ENCODE data around the gene ABLIM1. TPM values are rescaled to one million over a fixed set of nuclear protein-coding genes. Genes with fewer than 3 reads are reported as not detected.

ABLIM1 gene
- total RNA-seq, 1 experiment from 2014 or later: 28.2 TPM

DNA sequence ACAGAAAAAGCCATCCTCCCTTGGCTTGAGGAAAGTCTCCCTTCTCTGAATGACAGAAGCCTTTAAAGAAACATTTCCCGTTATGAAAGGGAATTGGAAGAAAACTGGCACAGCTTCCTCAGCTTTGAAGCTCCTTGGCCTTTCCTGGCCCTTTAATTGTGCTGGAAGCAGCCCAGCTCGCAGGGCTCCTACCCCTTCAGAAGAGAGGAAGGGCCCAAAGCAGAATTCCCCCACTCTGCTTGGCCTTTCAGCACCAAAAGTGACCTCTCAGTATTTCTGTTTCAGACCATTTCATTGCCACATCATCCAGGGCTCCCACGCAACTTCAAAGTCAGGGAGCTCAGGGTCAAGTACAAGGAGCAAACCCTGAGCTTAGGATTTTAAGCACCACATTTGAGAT is 258.0 kb downstream of the ABLIM1 start:
- DNase-seq (ENCODE audit: extremely low read depth, low read depth): no peak

GRCh38 chr10:114399576-114399975 is 258.5 kb downstream of the ABLIM1 start:
- DNase-seq (ENCODE audit: extremely low read depth, low read depth): no peak

DNA sequence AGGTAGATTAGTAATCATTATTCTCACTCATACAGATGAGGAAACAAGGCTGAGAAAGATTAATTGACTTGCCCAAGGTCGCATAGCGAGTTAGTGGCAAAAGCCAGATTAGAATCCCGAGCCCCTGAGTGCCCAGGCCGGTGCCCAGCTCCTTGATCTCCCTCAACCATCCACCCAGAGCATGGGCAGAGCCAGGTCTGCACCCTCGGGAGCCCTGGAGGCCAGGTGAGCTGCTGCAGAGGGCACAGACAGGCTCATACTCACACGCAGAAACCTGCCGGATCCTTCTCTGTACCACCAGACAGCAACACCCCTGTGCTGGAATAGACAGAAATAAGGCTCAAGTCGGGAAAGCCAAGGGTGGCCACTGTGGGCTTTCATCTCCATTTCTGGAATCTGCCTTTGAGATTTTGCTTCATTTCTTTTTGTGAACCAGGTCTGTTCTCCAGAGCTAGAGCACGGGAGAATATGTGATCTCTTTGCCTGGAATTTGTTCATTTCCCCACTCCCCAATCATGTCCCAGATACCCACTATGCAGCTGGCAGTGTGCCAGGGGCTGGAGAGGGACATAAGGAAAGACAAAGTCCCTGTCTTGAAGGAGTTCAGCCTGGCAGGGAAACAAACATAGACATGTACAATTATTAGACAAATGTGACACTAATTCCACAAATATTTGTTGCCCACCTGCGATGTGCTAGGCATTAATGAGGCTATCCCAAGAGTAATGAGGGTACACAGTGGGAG is 259.3 kb downstream of the ABLIM1 start:
- no peak for DNase-seq (ENCODE audit: extremely low read depth, low read depth)

DNA sequence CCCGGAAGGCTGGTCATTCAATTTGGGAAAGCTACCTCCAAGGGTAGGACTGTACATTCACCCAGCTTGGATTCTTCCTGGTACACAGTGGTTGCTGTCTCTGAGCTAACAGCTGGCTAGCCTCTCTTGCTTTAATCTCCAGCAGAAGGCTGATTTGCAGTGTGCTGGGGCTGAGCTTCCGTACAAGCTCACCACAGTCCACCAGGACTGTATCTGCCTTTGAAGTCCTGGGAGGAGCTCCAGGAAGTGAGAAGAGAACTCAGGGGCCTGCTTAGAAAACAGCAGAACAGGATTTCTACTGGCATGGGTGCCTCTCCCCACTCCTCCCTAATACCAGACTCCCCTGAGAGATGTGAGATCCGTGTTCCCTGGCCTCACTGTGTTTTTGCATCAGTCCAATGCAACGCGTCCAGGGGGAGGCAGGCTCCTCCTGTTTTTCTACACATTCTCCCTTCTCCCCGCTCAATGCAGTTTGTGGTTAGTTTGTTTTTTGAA is 260.4 kb downstream of the ABLIM1 start:
- no peak for DNase-seq (ENCODE audit: extremely low read depth, low read depth)

GRCh38 chr10:114396464-114396863 is 261.6 kb downstream of the ABLIM1 start:
- DNase-seq (ENCODE audit: extremely low read depth, low read depth): no peak

GRCh38 chr10:114395366-114396022 is 262.6 kb downstream of the ABLIM1 start:
- no peak for DNase-seq (ENCODE audit: extremely low read depth, low read depth)

GRCh38 chr10:114394531-114394930 is 263.5 kb downstream of the ABLIM1 start:
- no peak for DNase-seq (ENCODE audit: extremely low read depth, low read depth)

DNA sequence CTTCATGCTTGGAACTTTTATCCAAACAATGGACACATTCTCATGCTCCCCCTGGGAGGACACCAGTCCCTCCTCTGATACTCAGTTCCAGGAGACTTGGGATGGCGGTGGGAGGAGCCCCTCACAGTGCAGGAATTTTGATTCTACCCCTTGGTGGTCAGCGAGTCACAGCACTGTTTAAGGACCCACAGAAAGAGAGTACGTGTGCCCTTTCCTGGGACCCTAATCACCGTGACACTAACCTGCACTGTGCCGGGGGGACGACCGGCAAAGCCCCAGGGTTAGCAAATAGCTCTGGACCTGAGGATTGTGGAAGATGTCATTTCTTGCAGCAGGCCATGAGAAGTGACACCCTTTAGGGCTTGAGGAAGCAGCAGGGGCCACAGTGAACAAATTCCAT is 264.2 kb downstream of the ABLIM1 start:
- DNase-seq (ENCODE audit: extremely low read depth, low read depth): no peak

GRCh38 chr10:114393482-114393881 is 264.6 kb downstream of the ABLIM1 start:
- no peak for DNase-seq (ENCODE audit: extremely low read depth, low read depth)

DNA sequence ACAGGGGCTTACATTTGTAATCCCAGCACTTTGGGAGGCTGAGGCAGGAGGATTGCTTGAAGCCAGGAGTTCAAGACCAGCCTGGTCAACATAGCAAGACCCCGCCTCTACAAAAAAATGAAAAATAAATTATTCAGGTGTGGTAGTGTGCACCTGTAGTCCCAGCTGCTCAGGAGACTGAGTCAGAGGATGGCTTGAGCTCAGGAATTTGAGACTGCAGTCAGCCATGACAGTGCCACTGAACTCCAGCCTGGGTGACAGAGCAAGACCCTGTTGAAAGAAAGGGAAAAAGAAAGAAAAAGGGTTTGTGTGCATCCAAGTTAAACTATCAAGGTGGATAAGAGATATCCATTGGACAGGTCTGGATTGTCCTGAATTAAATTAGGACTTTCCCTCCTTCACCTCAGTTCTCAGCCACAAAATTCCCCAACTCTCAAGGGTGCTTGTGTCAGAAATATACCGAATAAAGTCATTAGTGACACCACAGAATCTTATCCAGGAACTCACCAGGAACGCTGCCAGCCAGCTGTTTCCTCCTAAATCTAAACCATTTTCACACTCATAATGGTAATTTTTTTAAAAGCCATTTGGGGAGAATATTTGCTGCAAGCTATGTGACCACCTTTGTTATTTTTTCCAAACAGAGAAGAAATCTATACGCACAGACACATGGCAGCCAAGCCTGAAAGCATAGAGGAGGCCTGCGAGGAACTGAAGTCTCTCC is 265.8 kb downstream of the ABLIM1 start:
- DNase-seq (ENCODE audit: extremely low read depth, low read depth): no peak

DNA sequence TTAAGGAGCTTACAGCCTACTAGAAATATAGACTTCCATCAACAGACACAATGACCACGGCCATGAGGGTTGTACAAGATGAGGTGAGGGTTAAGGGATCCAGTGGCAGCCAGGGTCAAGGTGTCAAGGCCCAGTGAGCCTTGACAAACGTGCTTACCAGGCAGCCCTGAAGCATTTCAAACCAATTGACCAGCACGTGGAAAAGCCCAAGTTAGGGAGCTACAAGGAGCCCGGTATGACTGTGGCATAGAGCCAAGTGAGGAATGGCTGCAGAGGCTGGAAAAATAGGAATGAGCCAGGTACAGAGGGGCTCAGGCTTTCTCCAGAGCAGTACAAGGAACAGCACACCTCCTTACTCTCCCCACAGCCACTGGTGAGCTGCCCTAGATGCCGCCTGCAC is 266.5 kb downstream of the ABLIM1 start:
- DNase-seq (ENCODE audit: extremely low read depth, low read depth): no peak

DNA sequence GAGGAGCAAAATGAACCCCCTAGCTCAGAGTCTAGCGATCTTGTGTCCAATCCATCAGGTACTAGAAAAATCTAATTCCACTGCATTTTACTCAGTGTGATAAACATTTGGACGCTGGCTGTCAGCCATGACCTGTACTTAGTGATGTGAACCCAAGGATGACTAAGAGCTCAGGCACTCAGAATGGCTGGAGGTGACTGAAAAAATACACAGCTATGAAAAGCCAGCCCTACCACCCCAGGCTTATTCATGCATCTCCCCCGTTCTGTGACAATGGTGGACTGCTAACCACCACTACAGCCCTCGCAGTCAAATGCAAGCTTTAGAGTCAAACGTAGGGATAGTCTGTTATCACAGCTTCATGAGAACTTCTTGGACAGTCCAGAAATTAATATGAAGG is 268.6 kb downstream of the ABLIM1 start:
- DNase-seq (ENCODE audit: extremely low read depth, low read depth): no peak

GRCh38 chr10:114388275-114388674 is 269.8 kb downstream of the ABLIM1 start:
- no peak for DNase-seq (ENCODE audit: extremely low read depth, low read depth)

- DNase-seq (ENCODE audit: extremely low read depth, low read depth): no peak
These were observed 270.3 kb downstream of the ABLIM1 start for GRCh38 chr10:114387784-114388183.

- no peak for DNase-seq (ENCODE audit: extremely low read depth, low read depth)
These were observed 271.6 kb downstream of the ABLIM1 start for GRCh38 chr10:114386452-114386851.

- DNase-seq (ENCODE audit: extremely low read depth, low read depth): no peak
These were observed 272.5 kb downstream of the ABLIM1 start for GRCh38 chr10:114385557-114385956.

- DNase-seq (ENCODE audit: extremely low read depth, low read depth): no peak
These were observed 273.5 kb downstream of the ABLIM1 start for GRCh38 chr10:114384601-114385000.

GRCh38 chr10:114384181-114384580 is 273.9 kb downstream of the ABLIM1 start:
- no peak for DNase-seq (ENCODE audit: extremely low read depth, low read depth)

Measured in NCI-H460 (cell line).